ENCODE results near the gene EPHB2.

The EPHB2 gene

GRCh38 chr1:22838965-22839364 is 128.3 kb downstream of the EPHB2 start:
- H3K9ac ChIP-seq (ENCODE audit: low read length), result no peak overlapping the region
- WGBS, result 91% methylated on average over 5 of the region's 5 CpGs
- H2AK5ac ChIP-seq (ENCODE audit: low read length, severe bottlenecking), result no peak overlapping the region

GRCh38 chr1:22839806-22840205 is 129.2 kb downstream of the EPHB2 start:
- Histone ChIP-seq H3K9ac (ENCODE audit: low read length) (no peak overlapping the region), H3K4ac (ENCODE audit: low read depth in 1 of 2, low read length in 2 of 2) (no peak overlapping the region), H2BK12ac (ENCODE audit: low read length in 2 of 2) (no peak overlapping the region), H3K4me3 (ENCODE audit: insufficient read depth in 1 of 2, low read depth in 1 of 2, low read length in 2 of 2) (no peak overlapping the region), H3K36me3 (ENCODE audit: control insufficient read depth in 1 of 2, insufficient read depth in 2 of 2, low read depth in 1 of 2, low read length in 2 of 2) (peaks cover 0 to 13% of the 10 kb centered on the region in 2 experiments), H2BK120ac (ENCODE audit: low read depth, low read length) (no peak overlapping the region), H3K23ac (ENCODE audit: low read length in 2 of 2) (no peak overlapping the region), H2AFZ (ENCODE audit: low read depth, low read length) (no peak overlapping the region), H2BK5ac (ENCODE audit: low read depth, low read length, poor library complexity, severe bottlenecking) (no peak overlapping the region), H3K79me1 (replicated peaks; ENCODE audit: low read length, poor library complexity, severe bottlenecking) (peaks cover 36% of the 10 kb centered on the region), H3K4me2 (ENCODE audit: low read length, poor library complexity, severe bottlenecking) (no peak overlapping the region), H3K27me3 (ENCODE audit: control insufficient read depth in 1 of 2, insufficient read depth in 1 of 2, low read length in 2 of 2) (peaks cover 0 to 46% of the 10 kb centered on the region in 2 experiments), H3K9me3 (ENCODE audit: control insufficient read depth, low read length) (no peaks in the 10 kb centered on the region), H3K18ac (ENCODE audit: low read depth in 1 of 2, low read length in 2 of 2) (no peak overlapping the region), H4K8ac (ENCODE audit: low read length) (no peak overlapping the region), H3K14ac (ENCODE audit: low read length in 2 of 2) (no peak overlapping the region), H2BK15ac (ENCODE audit: low read depth, poor library complexity, severe bottlenecking) (no peak overlapping the region), H3K27ac (ENCODE audit: low read length, poor library complexity, severe bottlenecking) (no peak overlapping the region), H4K91ac (ENCODE audit: low read length) (no peak overlapping the region), H2AK5ac (ENCODE audit: low read length, severe bottlenecking) (no peak overlapping the region), H3K4me1 (ENCODE audit: control insufficient read depth, insufficient read depth, low read depth, low read length) (peaks cover 28% of the 10 kb centered on the region)
- WGBS, result 96% methylated on average over 5 of the region's 6 CpGs
- no peak for DNase-seq

More at GRCh38 chr1:22838965-22839364, 128.3 kb downstream of the EPHB2 start:
- peaks cover 0 to 6% of the 10 kb centered on the region in 2 experiments for H3K36me3 ChIP-seq (ENCODE audit: control insufficient read depth in 1 of 2, insufficient read depth in 2 of 2, low read depth in 1 of 2, low read length in 2 of 2)
- no peak overlapping the region for H3K18ac ChIP-seq (ENCODE audit: low read depth in 1 of 2, low read length in 2 of 2)
- peaks cover 0 to 38% of the 10 kb centered on the region in 2 experiments for H3K27me3 ChIP-seq (ENCODE audit: control insufficient read depth in 1 of 2, insufficient read depth in 1 of 2, low read length in 2 of 2)
- H3K4me3 ChIP-seq (ENCODE audit: insufficient read depth in 1 of 2, low read depth in 1 of 2, low read length in 2 of 2), result no peak overlapping the region
- H4K8ac ChIP-seq (ENCODE audit: low read length), result no peak overlapping the region
- H3K4me2 ChIP-seq (ENCODE audit: low read length, poor library complexity, severe bottlenecking), result no peak overlapping the region
- H3K27ac ChIP-seq (ENCODE audit: low read length, poor library complexity, severe bottlenecking), result no peak overlapping the region
- H3K23ac ChIP-seq (ENCODE audit: low read length in 2 of 2), result no peak overlapping the region
- peaks cover 28% of the 10 kb centered on the region for H3K4me1 ChIP-seq (ENCODE audit: control insufficient read depth, insufficient read depth, low read depth, low read length)
- H2AFZ ChIP-seq (ENCODE audit: low read depth, low read length), result no peak overlapping the region
- no peak overlapping the region for H2BK15ac ChIP-seq (ENCODE audit: low read depth, poor library complexity, severe bottlenecking)
- no peak overlapping the region for H3K4ac ChIP-seq (ENCODE audit: low read depth in 1 of 2, low read length in 2 of 2)
- DNase-seq, result no peak
- H4K91ac ChIP-seq (ENCODE audit: low read length), result no peak overlapping the region
- no peak overlapping the region for H3K14ac ChIP-seq (ENCODE audit: low read length in 2 of 2)
- H3K9me3 ChIP-seq (ENCODE audit: control insufficient read depth, low read length), result no peaks in the 10 kb centered on the region
- no peak overlapping the region for H2BK5ac ChIP-seq (ENCODE audit: low read depth, low read length, poor library complexity, severe bottlenecking)
- peaks cover 32% of the 10 kb centered on the region for H3K79me1 ChIP-seq (replicated peaks; ENCODE audit: low read length, poor library complexity, severe bottlenecking)
- H2BK12ac ChIP-seq (ENCODE audit: low read length in 2 of 2), result no peak overlapping the region
- no peak overlapping the region for H2BK120ac ChIP-seq (ENCODE audit: low read depth, low read length)

DNA sequence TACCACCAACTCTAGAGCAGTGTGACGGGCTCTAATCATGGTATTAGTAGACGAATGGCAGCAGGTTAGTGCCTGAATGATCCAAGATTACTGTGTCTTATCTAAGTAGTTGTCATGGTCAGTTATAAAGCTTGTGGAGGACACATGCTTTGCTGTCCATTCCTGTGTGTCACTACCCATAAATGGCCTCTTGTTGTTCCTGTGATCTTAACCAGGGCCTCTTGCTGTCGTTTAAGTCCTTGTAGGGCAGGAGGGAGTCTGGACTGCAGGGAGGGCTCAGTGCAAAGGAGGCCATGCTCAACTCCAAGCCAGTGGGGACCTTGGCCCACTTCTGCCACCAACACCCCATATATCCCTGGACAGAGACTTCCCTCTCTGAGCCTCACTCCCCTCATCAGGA is 130.5 kb downstream of the EPHB2 start:
- Histone ChIP-seq H3K4me3 (ENCODE audit: insufficient read depth in 1 of 2, low read depth in 1 of 2, low read length in 2 of 2) (no peak overlapping the region), H3K4me1 (ENCODE audit: control insufficient read depth, insufficient read depth, low read depth, low read length) (peaks cover 21% of the 10 kb centered on the region), H2BK12ac (ENCODE audit: low read length in 2 of 2) (no peak overlapping the region), H3K23ac (ENCODE audit: low read length in 2 of 2) (no peak overlapping the region), H2BK5ac (ENCODE audit: low read depth, low read length, poor library complexity, severe bottlenecking) (no peak overlapping the region), H3K36me3 (ENCODE audit: control insufficient read depth in 1 of 2, insufficient read depth in 2 of 2, low read depth in 1 of 2, low read length in 2 of 2) (peaks cover 0 to 14% of the 10 kb centered on the region in 2 experiments), H2BK15ac (ENCODE audit: low read depth, poor library complexity, severe bottlenecking) (no peak overlapping the region), H3K4ac (ENCODE audit: low read depth in 1 of 2, low read length in 2 of 2) (no peak overlapping the region), H3K27ac (ENCODE audit: low read length, poor library complexity, severe bottlenecking) (no peak overlapping the region), H2AFZ (ENCODE audit: low read depth, low read length) (no peak overlapping the region), H2BK120ac (ENCODE audit: low read depth, low read length) (no peak overlapping the region), H3K14ac (ENCODE audit: low read length in 2 of 2) (no peak overlapping the region), H3K9me3 (ENCODE audit: control insufficient read depth, low read length) (no peaks in the 10 kb centered on the region), H3K18ac (ENCODE audit: low read depth in 1 of 2, low read length in 2 of 2) (no peak overlapping the region), H3K27me3 (ENCODE audit: control insufficient read depth in 1 of 2, insufficient read depth in 1 of 2, low read length in 2 of 2) (peaks cover 0 to 56% of the 10 kb centered on the region in 2 experiments), H4K91ac (ENCODE audit: low read length) (no peak overlapping the region), H3K4me2 (ENCODE audit: low read length, poor library complexity, severe bottlenecking) (no peak overlapping the region), H3K79me1 (replicated peaks; ENCODE audit: low read length, poor library complexity, severe bottlenecking) (peaks cover 42% of the 10 kb centered on the region), H4K8ac (ENCODE audit: low read length) (no peak overlapping the region), H2AK5ac (ENCODE audit: low read length, severe bottlenecking) (no peak overlapping the region), H3K9ac (ENCODE audit: low read length) (no peak overlapping the region)
- WGBS, result 45% methylated on average over 3 of the region's 3 CpGs
- no peak for DNase-seq

GRCh38 chr1:22841860-22842281 is 131.2 kb downstream of the EPHB2 start:
- WGBS, result 82% methylated on average over 8 of the region's 8 CpGs
- no peaks in the 10 kb centered on the region for H3K9me3 ChIP-seq (ENCODE audit: control insufficient read depth, low read length)
- peaks cover 0 to 61% of the 10 kb centered on the region in 2 experiments for H3K27me3 ChIP-seq (ENCODE audit: control insufficient read depth in 1 of 2, insufficient read depth in 1 of 2, low read length in 2 of 2)
- H2BK120ac ChIP-seq (ENCODE audit: low read depth, low read length), result no peak overlapping the region
- H2AK5ac ChIP-seq (ENCODE audit: low read length, severe bottlenecking), result no peak overlapping the region
- H3K36me3 ChIP-seq (ENCODE audit: control insufficient read depth in 1 of 2, insufficient read depth in 2 of 2, low read depth in 1 of 2, low read length in 2 of 2), result peaks cover 0 to 21% of the 10 kb centered on the region in 2 experiments
- no peak overlapping the region for H2BK12ac ChIP-seq (ENCODE audit: low read length in 2 of 2)
- H3K9ac ChIP-seq (ENCODE audit: low read length), result no peak overlapping the region
- no peak overlapping the region for H2AFZ ChIP-seq (ENCODE audit: low read depth, low read length)
- H3K4me3 ChIP-seq (ENCODE audit: insufficient read depth in 1 of 2, low read depth in 1 of 2, low read length in 2 of 2), result no peak overlapping the region
- no peak overlapping the region for H4K91ac ChIP-seq (ENCODE audit: low read length)
- H3K4me1 ChIP-seq (ENCODE audit: control insufficient read depth, insufficient read depth, low read depth, low read length), result peaks cover 14% of the 10 kb centered on the region
- DNase-seq, result no peak
- H4K8ac ChIP-seq (ENCODE audit: low read length), result no peak overlapping the region
- no peak overlapping the region for H3K18ac ChIP-seq (ENCODE audit: low read depth in 1 of 2, low read length in 2 of 2)
- H3K27ac ChIP-seq (ENCODE audit: low read length, poor library complexity, severe bottlenecking), result no peak overlapping the region
- H3K4ac ChIP-seq (ENCODE audit: low read depth in 1 of 2, low read length in 2 of 2), result no peak overlapping the region
- H3K79me1 ChIP-seq (replicated peaks; ENCODE audit: low read length, poor library complexity, severe bottlenecking), result peaks cover 42% of the 10 kb centered on the region
- H3K4me2 ChIP-seq (ENCODE audit: low read length, poor library complexity, severe bottlenecking), result no peak overlapping the region
- no peak overlapping the region for H2BK5ac ChIP-seq (ENCODE audit: low read depth, low read length, poor library complexity, severe bottlenecking)
- H3K14ac ChIP-seq (ENCODE audit: low read length in 2 of 2), result no peak overlapping the region
- no peak overlapping the region for H3K23ac ChIP-seq (ENCODE audit: low read length in 2 of 2)
- H2BK15ac ChIP-seq (ENCODE audit: low read depth, poor library complexity, severe bottlenecking), result no peak overlapping the region

Data from mesenchymal stem cell (in vitro differentiated cells and primary cell).